CD4-positive, alpha-beta T cell treated with Interferon alpha-2 for 1 hour (primary cell): Measurements from ENCODE around the gene MED25.

Experiments
- DNase-seq, 2 donors: peaks; one replicate each; pipeline ENCODE4 v3.0.0-alpha.2; 2020 to 2022

Gene MED25

GRCh38 chr19:49817964-49818648 lies at the start of gene MED25:
TSS of gene MED25 (plus strand) at chr19:49818289. CDS start at chr19:49818342, 53 bp downstream.
- DNase-seq, result peak; percentile 90 to 92

GRCh38 chr19:49770529-49770928 lies 47.6 kb upstream of the MED25 start:
- DNase-seq, result no peak

- DNase-seq, result no peak
Measured at GRCh38 chr19:49771674-49772139, 46.4 kb upstream of the MED25 start.

GRCh38 chr19:49772850-49773432 lies 45.1 kb upstream of the MED25 start:
- DNase-seq, result no peak

GRCh38 chr19:49773663-49774350 lies 44.3 kb upstream of the MED25 start:
- DNase-seq, result no peak

GRCh38 chr19:49774969-49775368 lies 43.1 kb upstream of the MED25 start:
- no peak for DNase-seq

GRCh38 chr19:49775742-49776370 lies 42.2 kb upstream of the MED25 start:
- DNase-seq, result no peak

- DNase-seq, result no peak
Measured at GRCh38 chr19:49776371-49776764, 41.7 kb upstream of the MED25 start.

- DNase-seq, result peak in 1 of 2 donors; percentile 37
Measured at GRCh38 chr19:49779731-49780555, 38.1 kb upstream of the MED25 start.

GRCh38 chr19:49780861-49781260 lies 37.2 kb upstream of the MED25 start:
- DNase-seq, result no peak

- DNase-seq, result no peak
Measured at GRCh38 chr19:49781394-49781793, 36.7 kb upstream of the MED25 start.

- DNase-seq, result no peak
Measured at GRCh38 chr19:49782515-49782914, 35.6 kb upstream of the MED25 start.

- DNase-seq, result no peak
Measured at GRCh38 chr19:49786376-49786820, 31.7 kb upstream of the MED25 start.

- no peak for DNase-seq
Measured at GRCh38 chr19:49787746-49788145, 30.3 kb upstream of the MED25 start.

- DNase-seq, result no peak
Measured at GRCh38 chr19:49788857-49789256, 29.2 kb upstream of the MED25 start.

- DNase-seq, result no peak
Measured at GRCh38 chr19:49790866-49791265, 27.2 kb upstream of the MED25 start.

- no peak for DNase-seq
Measured at GRCh38 chr19:49791776-49792445, 26.2 kb upstream of the MED25 start.

- no peak for DNase-seq
Measured at GRCh38 chr19:49792829-49793560, 25.1 kb upstream of the MED25 start.

GRCh38 chr19:49793561-49793840 lies 24.6 kb upstream of the MED25 start:
- no peak for DNase-seq

GRCh38 chr19:49795615-49796014 lies 22.5 kb upstream of the MED25 start:
- DNase-seq, result no peak

GRCh38 chr19:49798574-49798973 lies 19.5 kb upstream of the MED25 start:
- DNase-seq, result no peak
